ENCODE results near the gene HNRNPLL.
"Not testable (repeated sequence)": the region's sequence is repeated elsewhere in the genome, so short reads cannot be mapped to it uniquely, and the experiment has no call there.

HNRNPLL gene

GRCh38 chr2:38552259-38552658, 50.5 kb downstream of the HNRNPLL start:
- no peak for DNase-seq (ENCODE audit: low read depth in 2 of 2)

DNA sequence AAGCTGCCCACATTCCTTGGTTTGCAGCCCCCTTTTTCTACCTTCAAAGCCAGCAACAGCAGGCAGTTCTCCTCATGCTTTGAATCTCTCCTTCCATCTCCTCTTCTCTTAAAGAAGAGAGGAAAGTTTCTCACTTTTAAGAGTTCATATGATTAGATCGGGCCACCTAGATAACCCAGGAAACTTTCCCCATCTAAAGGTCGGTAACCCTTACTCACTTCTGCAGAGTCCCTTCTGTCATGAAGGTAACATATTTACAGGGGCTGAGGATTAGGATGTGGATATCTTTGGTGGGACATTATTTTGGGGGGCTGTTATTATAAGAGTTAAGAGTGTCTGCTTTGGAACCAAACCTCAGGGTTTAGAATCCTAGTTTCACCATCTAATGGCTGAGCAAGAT, 51.0 kb downstream of the HNRNPLL start:
- no peak for DNase-seq (ENCODE audit: low read depth in 2 of 2)

DNA sequence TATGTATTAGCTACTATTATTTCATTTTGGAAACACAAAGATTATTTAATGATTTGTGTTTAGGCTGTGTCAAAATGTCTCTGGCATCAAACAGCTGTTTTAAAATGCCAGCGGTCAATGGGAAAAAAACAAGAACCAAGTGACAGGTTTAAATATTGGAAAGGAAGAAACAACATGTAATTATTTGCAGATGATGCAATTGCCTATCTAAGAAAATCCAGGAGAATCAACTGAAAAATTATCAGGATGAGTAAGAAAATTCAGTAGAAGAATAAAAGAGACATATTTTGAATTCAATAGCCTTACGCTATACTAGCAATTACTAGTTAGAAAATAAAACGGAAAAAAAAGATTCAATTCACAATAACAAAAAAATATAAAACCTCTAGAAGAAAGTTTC, 51.6 kb downstream of the HNRNPLL start:
- DNase-seq (ENCODE audit: low read depth in 2 of 2) = no peak

DNA sequence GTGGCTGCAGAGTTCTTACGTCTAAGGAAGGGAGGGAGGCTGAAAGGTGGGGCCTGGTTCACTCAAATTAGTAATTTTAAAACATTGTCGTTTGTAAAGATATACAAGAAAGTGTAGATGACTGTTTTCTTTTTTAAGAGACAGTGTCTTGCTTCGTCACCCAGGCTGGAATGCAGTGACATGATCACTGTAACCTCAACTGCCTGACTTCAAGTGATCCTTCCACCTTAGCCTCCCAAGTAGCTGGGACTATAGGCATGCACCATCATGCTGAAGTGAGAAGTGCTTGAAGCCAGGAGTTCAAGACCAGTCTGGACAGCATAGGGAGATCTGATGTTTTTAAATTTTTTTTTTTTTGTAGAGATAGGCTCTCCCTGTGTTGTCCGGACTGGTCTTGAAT, 52.9 kb downstream of the HNRNPLL start:
- DNase-seq (ENCODE audit: low read depth in 2 of 2) = no peak

- DNase-seq (ENCODE audit: low read depth in 2 of 2) = no peak
These were observed 53.5 kb downstream of the HNRNPLL start for GRCh38 chr2:38549071-38549704.

GRCh38 chr2:38547791-38548190, 54.9 kb downstream of the HNRNPLL start:
- no peak for DNase-seq (ENCODE audit: low read depth in 2 of 2)

DNA sequence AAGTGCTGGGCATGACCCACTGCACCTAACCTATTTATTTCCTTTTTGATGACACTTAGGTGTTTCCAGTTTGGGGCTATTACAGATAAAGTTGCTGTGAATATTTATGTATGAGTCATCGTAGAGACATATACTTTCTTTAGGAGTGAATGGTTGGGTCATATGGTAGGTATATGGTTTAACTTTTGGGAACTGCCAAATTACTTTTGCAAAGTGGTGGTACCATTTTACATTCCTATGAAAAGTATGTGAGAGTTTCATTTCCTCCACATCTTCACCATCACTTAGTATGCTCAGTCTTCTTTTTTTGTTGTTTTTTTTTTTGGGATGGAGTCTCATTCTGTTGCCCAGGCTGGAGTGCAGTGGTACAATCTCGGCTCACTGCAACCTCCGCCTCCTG, 56.1 kb downstream of the HNRNPLL start:
- DNase-seq (ENCODE audit: low read depth in 2 of 2) = no peak

DNA sequence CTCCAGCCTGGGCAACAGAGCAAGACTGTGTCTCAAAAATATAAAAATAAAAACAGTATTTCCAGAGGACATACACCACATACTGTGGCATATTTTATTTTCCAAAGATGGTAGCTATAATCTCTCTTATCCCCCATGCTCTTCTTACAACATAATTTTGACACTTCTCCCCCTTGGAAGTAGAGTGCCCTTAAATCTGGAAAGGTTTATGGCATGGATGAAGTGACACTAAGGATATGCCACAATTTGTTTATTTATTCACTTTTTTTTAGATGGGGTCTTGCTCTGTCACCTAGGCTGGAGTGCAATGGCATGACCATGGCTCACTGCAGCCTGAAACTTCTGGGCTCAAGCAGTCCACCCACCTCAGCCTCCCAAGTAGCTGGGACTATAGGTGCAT, 56.7 kb downstream of the HNRNPLL start:
- DNase-seq (ENCODE audit: low read depth in 2 of 2) = no peak

DNA sequence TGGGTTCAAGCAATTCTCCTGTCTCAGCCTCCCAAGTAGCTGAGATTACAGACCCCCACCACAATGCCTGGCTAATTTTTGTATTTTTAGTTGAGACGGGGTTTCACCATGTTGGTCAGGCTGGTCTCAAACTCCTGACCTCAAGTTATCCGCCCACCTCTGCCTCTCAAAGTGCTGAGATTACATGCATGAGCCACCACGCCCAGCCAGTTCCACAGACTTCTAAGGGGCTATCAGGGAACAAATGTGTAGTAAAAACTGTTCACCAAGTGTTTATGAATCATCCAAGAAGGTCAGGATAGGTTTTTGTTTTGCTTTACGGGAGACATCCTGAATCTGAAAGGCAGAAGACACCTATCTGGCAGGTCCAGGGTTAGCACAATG, 60.5 kb downstream of the HNRNPLL start:
- DNase-seq (ENCODE audit: low read depth in 2 of 2) = peak in 1 of 2 donors; percentile 14

- DNase-seq (ENCODE audit: low read depth in 2 of 2) = no peak
These were observed 62.0 kb downstream of the HNRNPLL start for GRCh38 chr2:38540580-38541286.

GRCh38 chr2:38539086-38539485, 63.6 kb downstream of the HNRNPLL start:
- no peak for DNase-seq (ENCODE audit: low read depth in 2 of 2)

GRCh38 chr2:38537937-38538525, 64.7 kb downstream of the HNRNPLL start:
- DNase-seq (ENCODE audit: low read depth in 2 of 2) = no peak

DNA sequence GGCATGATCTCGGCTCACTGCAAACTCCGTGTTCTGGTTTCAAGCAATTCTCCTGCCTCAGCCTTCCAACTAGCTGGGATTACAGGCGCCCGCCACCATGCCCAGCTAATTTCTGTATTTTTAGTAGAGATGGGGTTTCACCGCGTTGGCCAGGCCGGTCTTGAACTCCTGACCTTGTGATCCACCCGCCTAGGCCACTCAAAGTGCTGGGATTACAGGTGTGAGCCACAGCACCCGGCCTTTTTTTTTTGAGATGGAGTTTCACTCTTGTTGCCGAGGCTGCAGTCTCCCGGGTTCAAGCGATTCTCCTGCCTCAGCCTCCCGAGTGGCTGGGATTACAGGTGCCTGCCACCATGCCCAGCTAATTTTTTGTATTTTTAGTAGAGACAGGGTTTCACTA, 65.4 kb downstream of the HNRNPLL start:
- not testable (repeated sequence) for DNase-seq (ENCODE audit: low read depth in 2 of 2)

GRCh38 chr2:38535744-38536506, 66.8 kb downstream of the HNRNPLL start:
- peak; percentile 67 to 71 for DNase-seq (ENCODE audit: low read depth in 2 of 2)

DNA sequence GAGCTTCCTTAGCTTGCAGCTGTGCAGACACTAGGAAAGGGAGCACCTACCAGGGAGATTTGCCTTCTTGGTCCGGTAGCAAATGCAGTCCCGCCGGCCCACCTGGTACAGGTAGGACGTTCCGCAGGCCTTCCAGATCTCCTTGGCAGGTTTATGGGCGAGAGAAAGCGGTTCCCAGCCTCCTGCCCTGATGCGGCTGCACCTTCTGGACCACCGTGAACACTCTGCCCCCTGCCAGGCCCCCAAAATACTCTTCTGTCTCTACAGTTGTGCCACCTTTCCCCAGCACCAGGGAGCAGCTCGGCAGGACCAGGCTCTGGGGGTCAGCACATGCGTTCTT, 67.4 kb downstream of the HNRNPLL start:
- DNase-seq (ENCODE audit: low read depth in 2 of 2) = no peak

- DNase-seq (ENCODE audit: low read depth in 2 of 2) = no peak
These were observed 67.9 kb downstream of the HNRNPLL start for GRCh38 chr2:38534746-38535403.

GRCh38 chr2:38533757-38534545, 68.8 kb downstream of the HNRNPLL start:
- no peak for DNase-seq (ENCODE audit: low read depth in 2 of 2)

DNA sequence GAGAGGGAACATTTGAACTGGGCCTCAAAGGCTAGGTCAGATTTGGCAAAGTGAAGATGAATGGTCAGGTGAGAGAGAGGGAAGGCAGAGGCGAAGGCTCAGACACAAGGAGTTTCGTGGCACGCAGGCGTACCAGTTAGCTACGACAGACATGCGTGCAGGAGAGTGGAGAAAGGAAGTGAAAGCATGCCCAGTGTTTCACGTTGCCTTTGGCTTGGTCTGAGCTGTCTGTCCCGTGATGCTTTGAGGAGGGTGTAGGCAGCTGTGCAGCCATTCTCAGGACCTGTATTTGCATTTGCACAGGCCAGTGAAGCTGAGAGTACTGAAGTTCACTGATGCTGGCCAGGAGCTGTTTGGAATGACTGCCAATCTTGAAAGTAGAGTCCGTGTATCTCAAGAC, 69.5 kb downstream of the HNRNPLL start:
- no peak for DNase-seq (ENCODE audit: low read depth in 2 of 2)

DNA sequence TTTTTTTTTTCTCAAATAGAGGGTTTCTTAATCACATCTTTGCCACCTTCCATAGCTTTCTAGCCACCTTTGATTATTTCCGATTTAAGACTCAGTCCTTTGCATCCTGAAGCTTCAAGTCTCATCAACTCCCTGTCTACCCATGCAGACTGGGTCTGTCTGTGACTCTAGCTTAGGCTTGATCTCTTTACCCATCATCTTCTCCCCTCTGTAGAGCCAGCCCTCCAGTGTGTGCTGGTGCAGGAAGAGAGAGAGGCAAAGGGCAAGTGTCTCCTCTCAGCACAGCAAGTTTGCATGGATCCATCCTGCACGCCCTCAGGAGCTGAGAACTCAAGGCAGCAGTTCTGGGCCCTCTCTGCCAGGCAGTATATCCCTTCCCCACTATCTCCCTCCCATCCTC, 70.4 kb downstream of the HNRNPLL start:
- DNase-seq (ENCODE audit: low read depth in 2 of 2) = no peak

- DNase-seq (ENCODE audit: low read depth in 2 of 2) = no peak
These were observed 73.5 kb downstream of the HNRNPLL start for GRCh38 chr2:38529208-38529607.

DNA sequence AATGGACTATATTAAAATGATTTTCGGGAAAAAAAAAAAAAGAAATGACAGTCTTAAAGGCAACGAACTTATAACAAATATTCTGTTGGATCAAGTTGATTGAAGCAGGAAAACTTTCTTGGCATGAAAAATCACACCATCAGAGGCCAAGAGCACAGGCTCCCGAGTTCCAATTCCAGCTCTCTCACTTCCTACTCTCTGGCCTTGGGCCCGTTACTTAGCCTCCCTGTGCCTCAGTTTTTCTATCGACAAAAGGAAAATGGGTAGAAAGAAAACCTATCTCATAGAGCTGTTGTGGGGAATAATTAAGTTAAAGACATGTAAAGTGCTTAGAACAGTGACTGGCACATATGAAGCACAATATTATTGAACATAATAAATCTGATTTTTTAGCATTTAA, 74.2 kb downstream of the HNRNPLL start:
- no peak for DNase-seq (ENCODE audit: low read depth in 2 of 2)
